Endothelial cell (in vitro differentiated cells): ENCODE data around the gene P2RY14. TPM values are rescaled to one million over a fixed set of nuclear protein-coding genes. Genes with fewer than 3 reads are reported as not detected.

ENCODE experiments used
- DNase-seq: peaks from one replicate; pipeline ENCODE4 v3.0.0; 2021; ENCODE audit warnings: low spot score
- H3K27ac Mint-ChIP-seq: one replicate; pipeline ENCODE4 v1.8.0; 2021; ENCODE audit warnings: mixed read lengths, inconsistent platforms; ENCODE audit not compliant: unreplicated experiment
- H3K27me3 Mint-ChIP-seq: one replicate; pipeline ENCODE4 v1.8.0; 2021; ENCODE audit warnings: mild to moderate bottlenecking, moderate library complexity, mixed read lengths, inconsistent platforms; ENCODE audit not compliant: unreplicated experiment
- H3K36me3 Mint-ChIP-seq: one replicate; pipeline ENCODE4 v1.8.0; 2021; ENCODE audit warnings: mild to moderate bottlenecking, low read depth, mixed read lengths, inconsistent platforms; ENCODE audit not compliant: unreplicated experiment
- H3K4me1 Mint-ChIP-seq: one replicate; pipeline ENCODE4 v1.8.0; 2021; ENCODE audit warnings: mild to moderate bottlenecking, mixed read lengths, inconsistent platforms; ENCODE audit not compliant: unreplicated experiment
- H3K4me3 Mint-ChIP-seq: one replicate; pipeline ENCODE4 v1.8.0; 2021; ENCODE audit warnings: mild to moderate bottlenecking, mixed read lengths, inconsistent platforms; ENCODE audit not compliant: unreplicated experiment
- H3K9me3 Mint-ChIP-seq: one replicate; pipeline ENCODE4 v1.8.0; 2021; ENCODE audit warnings: mixed read lengths, inconsistent platforms; ENCODE audit not compliant: unreplicated experiment
- CTCF ChIP-seq: fragments of 200-600 bp; sonication (generic); IDR thresholded peaks from one replicate; pipeline ENCODE4 v1.5.0; 2021; ENCODE audit warnings: antibody characterized with exemption; ENCODE audit not compliant: unreplicated experiment
- total RNA-seq: library from RNA; stranded (reverse); fragmentation: NEBNext Ultra II Directional; extraction: Animal tissue kit (Norgen Biotek cat#: 25700); gene quantifications from one replicate; pipeline ENCODE4 v1.2.1, GENCODE V29; 2021; ENCODE audit not compliant: unreplicated experiment

The P2RY14 gene
- total RNA-seq, 1 donor from 2014 or later = 0.21 TPM

- Mint-ChIP-seq H3K27ac (no peak within 1 kb of the TSS), H3K4me3 (no peak within 1 kb of the TSS), H3K9me3 (no peaks in the 10 kb centered on the region), H3K36me3 (no peaks in the 10 kb centered on the region), H3K4me1 (no peaks in the 10 kb centered on the region), H3K27me3 (no peaks in the 10 kb centered on the region)
- DNase-seq = no peak
- TF ChIP-seq CTCF = no peak
These were observed 75.3 kb downstream of the P2RY14 start, which contains the start of gene GPR171 for GRCh38 chr3:151203051-151203420. GPR171 (minus strand) TSS chr3:151203216; CDS start chr3:151199386, 3,830 bp downstream.

GRCh38 chr3:151201051-151201730, 77.2 kb downstream of the P2RY14 start:
- no peaks in the 10 kb centered on the region for H3K36me3 Mint-ChIP-seq
- no peaks in the 10 kb centered on the region for H3K27me3 Mint-ChIP-seq
- no peaks in the 10 kb centered on the region for H3K4me1 Mint-ChIP-seq
- no peak overlapping the region for H3K27ac Mint-ChIP-seq
- no peak overlapping the region for H3K4me3 Mint-ChIP-seq
- H3K9me3 Mint-ChIP-seq = no peaks in the 10 kb centered on the region
- DNase-seq = no peak
- TF ChIP-seq CTCF = no peak

GRCh38 chr3:151200586-151200985, 77.8 kb downstream of the P2RY14 start:
- Mint-ChIP-seq H3K9me3 (no peaks in the 10 kb centered on the region), H3K4me1 (no peaks in the 10 kb centered on the region), H3K27ac (no peak overlapping the region), H3K27me3 (no peaks in the 10 kb centered on the region), H3K36me3 (no peaks in the 10 kb centered on the region), H3K4me3 (no peak overlapping the region)
- TF ChIP-seq CTCF = no peak
- DNase-seq = no peak

- TF ChIP-seq CTCF = no peak
- Mint-ChIP-seq H3K4me1 (no peaks in the 10 kb centered on the region), H3K36me3 (no peaks in the 10 kb centered on the region), H3K9me3 (no peaks in the 10 kb centered on the region), H3K4me3 (no peak overlapping the region), H3K27ac (no peak overlapping the region), H3K27me3 (no peaks in the 10 kb centered on the region)
- DNase-seq = no peak
These were observed 78.5 kb downstream of the P2RY14 start for GRCh38 chr3:151199554-151200438.

- Mint-ChIP-seq H3K27ac (no peak overlapping the region), H3K9me3 (no peaks in the 10 kb centered on the region), H3K27me3 (no peaks in the 10 kb centered on the region), H3K4me3 (no peak overlapping the region), H3K36me3 (no peaks in the 10 kb centered on the region), H3K4me1 (no peaks in the 10 kb centered on the region)
- DNase-seq = no peak
- TF ChIP-seq CTCF = no peak
These were observed 79.5 kb downstream of the P2RY14 start for GRCh38 chr3:151198849-151199248.
